LNCAP (cell line): ENCODE measurements around the gene CDH9.

Source experiments
- CTCF ChIP-seq: fragments of 450-650 bp; IDR thresholded peaks from 2 replicates; pipeline ENCODE4 v1.5.1; 2017; ENCODE audit warnings: mild to moderate bottlenecking

The CDH9 gene

DNA sequence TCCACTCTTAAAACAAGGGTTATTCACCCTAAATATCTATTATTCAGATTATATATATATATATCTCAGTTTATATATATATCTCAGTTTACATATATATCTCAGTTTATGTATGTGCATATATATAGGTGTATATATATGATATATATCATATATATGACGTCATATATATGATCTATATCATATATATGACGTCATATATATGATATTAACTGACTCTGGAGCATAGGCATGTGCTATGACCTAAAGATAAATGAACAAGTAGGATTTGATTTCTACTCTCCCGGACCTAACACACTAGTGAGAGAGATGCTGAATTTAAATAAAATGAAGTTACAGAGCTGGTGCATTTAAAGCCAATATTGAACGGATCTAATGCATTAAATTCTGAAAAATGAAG is 174.3 kb downstream of the CDH9 start:
- no peak for TF ChIP-seq CTCF

GRCh38 chr5:26856238-26856637 is 182.1 kb downstream of the CDH9 start:
- no peak for TF ChIP-seq CTCF

DNA sequence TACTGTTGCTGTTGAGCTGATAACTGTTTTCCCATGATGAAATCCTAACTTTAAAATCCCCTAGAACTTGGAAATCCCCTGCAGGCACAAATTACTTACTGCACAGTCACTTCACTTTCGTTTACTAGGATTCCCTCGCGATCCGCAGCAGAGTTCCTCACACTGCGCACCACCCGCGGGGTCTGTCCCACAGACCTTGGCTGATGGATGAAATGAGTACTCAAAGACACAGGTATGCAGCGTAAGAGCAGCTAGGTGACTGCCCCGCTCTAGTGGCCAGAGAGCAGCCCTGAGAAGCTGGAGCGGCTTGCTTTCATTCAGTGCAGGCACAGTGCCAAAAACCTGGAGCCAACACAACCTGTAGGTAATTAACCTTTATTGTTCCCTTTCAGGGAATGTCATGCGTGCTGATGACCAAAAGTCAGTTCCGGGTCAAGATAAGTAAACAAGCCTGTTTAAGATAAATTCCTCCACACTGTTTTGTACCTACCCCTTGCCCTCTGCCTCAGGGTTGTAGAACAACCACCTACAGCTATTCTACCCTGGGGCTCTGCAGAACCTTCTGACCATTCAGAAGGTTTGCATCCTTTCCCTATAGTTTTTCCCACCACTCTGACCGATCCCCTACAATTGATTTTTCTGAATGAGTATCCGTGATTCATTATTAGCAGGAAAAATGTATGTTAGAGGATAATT is 191.2 kb downstream of the CDH9 start:
- no peak for TF ChIP-seq CTCF

GRCh38 chr5:26843677-26844076 is 194.7 kb downstream of the CDH9 start:
- TF ChIP-seq CTCF: no peak

- TF ChIP-seq CTCF: no peak
Observed at GRCh38 chr5:26833596-26833995, 204.8 kb downstream of the CDH9 start.
